Measurements from ENCODE around the gene SFXN5. TPM values are rescaled to one million over a fixed set of nuclear protein-coding genes. Genes with fewer than 3 reads are reported as not detected.

SFXN5 gene
- total RNA-seq, 1 experiment from 2014 or later = 6.0 TPM

- no peaks in the 10 kb centered on the region for H3K9me3 Mint-ChIP-seq (ENCODE audit: unreplicated experiment)
- intact Hi-C loops (cut with micrococcal nuclease) = no loop called here
- H3K27ac Mint-ChIP-seq (ENCODE audit: low read depth, unreplicated experiment) = no peak overlapping the region
- H3K4me3 Mint-ChIP-seq (ENCODE audit: unreplicated experiment) = no peak overlapping the region
- ChIA-PET POLR2A (interaction anchor here (0.6 to 1.2 kb wide), 2 partner anchors 17 to 68 kb away, joined by 3 read pairs; no protein-coding TSS in a partner anchor), CTCF (interaction anchor here (0.9 to 1.6 kb wide), 2 partner anchors 10 to 12 kb away, joined by 3 to 4 read pairs; no protein-coding TSS in a partner anchor)
- no peaks in the 10 kb centered on the region for H3K36me3 Mint-ChIP-seq (ENCODE audit: insufficient read depth, unreplicated experiment)
- BruUV-seq (replicated peaks) = no TSS peak
- no peak for TF ChIP-seq CTCF (IDR thresholded peaks at IDR 0.05; ENCODE audit: unreplicated experiment)
- H3K4me1 Mint-ChIP-seq (ENCODE audit: insufficient read depth, unreplicated experiment) = no peaks in the 10 kb centered on the region
- no peaks in the 10 kb centered on the region for H3K27me3 Mint-ChIP-seq (ENCODE audit: insufficient read depth, unreplicated experiment)
- DNase-seq (ENCODE audit: unreplicated experiment) = no peak
Measured at GRCh38 chr2:72963423-72964145, 107.9 kb downstream of the SFXN5 start.

- Mint-ChIP-seq H3K27me3 (ENCODE audit: insufficient read depth, unreplicated experiment) (no peaks in the 10 kb centered on the region), H3K4me1 (ENCODE audit: insufficient read depth, unreplicated experiment) (no peaks in the 10 kb centered on the region), H3K4me3 (ENCODE audit: unreplicated experiment) (no peak overlapping the region), H3K36me3 (ENCODE audit: insufficient read depth, unreplicated experiment) (no peaks in the 10 kb centered on the region), H3K27ac (ENCODE audit: low read depth, unreplicated experiment) (no peak overlapping the region), H3K9me3 (ENCODE audit: unreplicated experiment) (no peaks in the 10 kb centered on the region)
- TF ChIP-seq CTCF (IDR thresholded peaks at IDR 0.05; ENCODE audit: unreplicated experiment) = no peak
- intact Hi-C loops (cut with micrococcal nuclease) = no loop called here
- no TSS peak for BruUV-seq (replicated peaks)
- DNase-seq (ENCODE audit: unreplicated experiment) = no peak
- ChIA-PET CTCF (interaction anchor here (0.8 to 1.6 kb wide), 3 partner anchors 11 to 250 kb away, joined by 3 to 7 read pairs (median 4); no protein-coding TSS in a partner anchor), POLR2A (interaction anchor here (1.2 kb wide), 1 partner anchor 16 kb away, joined by 3 read pairs; no protein-coding TSS in a partner anchor)
Measured at GRCh38 chr2:72962911-72963310, 108.6 kb downstream of the SFXN5 start.

- TF ChIP-seq CTCF (IDR thresholded peaks at IDR 0.05; ENCODE audit: unreplicated experiment) = no peak
- intact Hi-C loops (cut with micrococcal nuclease) = no loop called here
- Mint-ChIP-seq H3K4me3 (ENCODE audit: unreplicated experiment) (no peak overlapping the region), H3K27ac (ENCODE audit: low read depth, unreplicated experiment) (no peak overlapping the region), H3K36me3 (ENCODE audit: insufficient read depth, unreplicated experiment) (no peaks in the 10 kb centered on the region), H3K27me3 (ENCODE audit: insufficient read depth, unreplicated experiment) (no peaks in the 10 kb centered on the region), H3K9me3 (ENCODE audit: unreplicated experiment) (no peaks in the 10 kb centered on the region), H3K4me1 (ENCODE audit: insufficient read depth, unreplicated experiment) (no peaks in the 10 kb centered on the region)
- no peak for DNase-seq (ENCODE audit: unreplicated experiment)
- POLR2A ChIA-PET = no interaction called here
- CTCF ChIA-PET = interaction anchor here (0.8 to 1.3 kb wide), 2 partner anchors 31 to 251 kb away, joined by 3 to 7 read pairs; no protein-coding TSS in a partner anchor
- no TSS peak for BruUV-seq (replicated peaks)
Measured at GRCh38 chr2:72961853-72962468, 109.6 kb downstream of the SFXN5 start.

- H3K9me3 Mint-ChIP-seq (ENCODE audit: unreplicated experiment) = no peaks in the 10 kb centered on the region
- no peak for TF ChIP-seq CTCF (IDR thresholded peaks at IDR 0.05; ENCODE audit: unreplicated experiment)
- BruUV-seq (replicated peaks) = no TSS peak
- intact Hi-C loops (cut with micrococcal nuclease) = no loop called here
- no peak for DNase-seq (ENCODE audit: unreplicated experiment)
- ChIA-PET POLR2A (no interaction called here), CTCF (interaction anchor here (1.3 kb wide), 1 partner anchor 32 kb away, joined by 7 read pairs; no protein-coding TSS in a partner anchor)
- H3K27ac Mint-ChIP-seq (ENCODE audit: low read depth, unreplicated experiment) = no peak overlapping the region
- no peaks in the 10 kb centered on the region for H3K4me1 Mint-ChIP-seq (ENCODE audit: insufficient read depth, unreplicated experiment)
- H3K36me3 Mint-ChIP-seq (ENCODE audit: insufficient read depth, unreplicated experiment) = no peaks in the 10 kb centered on the region
- no peaks in the 10 kb centered on the region for H3K27me3 Mint-ChIP-seq (ENCODE audit: insufficient read depth, unreplicated experiment)
- H3K4me3 Mint-ChIP-seq (ENCODE audit: unreplicated experiment) = no peak overlapping the region
Measured at GRCh38 chr2:72961036-72961720, 110.3 kb downstream of the SFXN5 start.

All from MCF 10A (cell line).